Osteocyte (in vitro differentiated cells): ENCODE measurements around the gene PAQR8. TPM values are rescaled to one million over a fixed set of nuclear protein-coding genes. Genes with fewer than 3 reads are reported as not detected.
A peak's percentile ranks its signal among the peaks of the same experiment; 100 is the strongest.

Experiments used
- DNase-seq: peaks from one replicate; pipeline ENCODE4 v3.0.0; 2021; ENCODE audit warnings: mixed read lengths; ENCODE audit not compliant: unreplicated experiment; ENCODE audit errors: extremely low spot score
- H3K27ac Mint-ChIP-seq: one replicate; pipeline ENCODE4 v1.8.0; 2021; ENCODE audit warnings: mild to moderate bottlenecking, mixed read lengths; ENCODE audit not compliant: unreplicated experiment
- H3K27me3 Mint-ChIP-seq: one replicate; pipeline ENCODE4 v1.8.0; 2021; ENCODE audit warnings: mixed read lengths; ENCODE audit not compliant: unreplicated experiment
- H3K36me3 Mint-ChIP-seq: one replicate; pipeline ENCODE4 v1.8.0; 2021; ENCODE audit warnings: mixed read lengths; ENCODE audit not compliant: unreplicated experiment
- H3K4me1 Mint-ChIP-seq: one replicate; pipeline ENCODE4 v1.8.0; 2021; ENCODE audit warnings: mixed read lengths; ENCODE audit not compliant: unreplicated experiment
- H3K4me3 Mint-ChIP-seq: one replicate; pipeline ENCODE4 v1.8.0; 2021; ENCODE audit warnings: mild to moderate bottlenecking, moderate library complexity, mixed read lengths; ENCODE audit not compliant: unreplicated experiment
- H3K9me3 Mint-ChIP-seq: one replicate; pipeline ENCODE4 v1.8.0; 2021; ENCODE audit warnings: mixed read lengths; ENCODE audit not compliant: unreplicated experiment
- CTCF ChIP-seq: fragments of 200-600 bp; sonication (generic); IDR thresholded peaks from 2 replicates; pipeline ENCODE4 v1.5.0; 2021; ENCODE audit warnings: antibody characterized with exemption, mild to moderate bottlenecking, moderate library complexity
- total RNA-seq: library from RNA; stranded (reverse); gene quantifications from 2 replicates; pipeline ENCODE4 v1.2.1, GENCODE V29; 2021

Gene PAQR8
- total RNA-seq, 1 donor from 2014 or later = 13.4 TPM

- TF ChIP-seq CTCF = no peak
- Mint-ChIP-seq H3K27me3 (no peaks in the 10 kb centered on the region), H3K4me1 (peaks cover 11% of the 10 kb centered on the region), H3K27ac (no peak overlapping the region), H3K4me3 (no peak overlapping the region), H3K36me3 (peaks cover 12% of the 10 kb centered on the region), H3K9me3 (no peaks in the 10 kb centered on the region)
- DNase-seq = no peak
These were observed 38.5 kb downstream of the PAQR8 start for GRCh38 chr6:52400313-52401041.

GRCh38 chr6:52403086-52403485 lies 41.1 kb downstream of the PAQR8 start:
- TF ChIP-seq CTCF = no peak
- H3K4me1 Mint-ChIP-seq = peaks cover 9% of the 10 kb centered on the region
- H3K4me3 Mint-ChIP-seq = no peak overlapping the region
- no peaks in the 10 kb centered on the region for H3K9me3 Mint-ChIP-seq
- DNase-seq = no peak
- no peaks in the 10 kb centered on the region for H3K27me3 Mint-ChIP-seq
- H3K27ac Mint-ChIP-seq = no peak overlapping the region
- peaks cover 14% of the 10 kb centered on the region for H3K36me3 Mint-ChIP-seq

- Mint-ChIP-seq H3K4me1 (peaks cover 9% of the 10 kb centered on the region), H3K36me3 (peaks cover 14% of the 10 kb centered on the region), H3K27me3 (no peaks in the 10 kb centered on the region), H3K9me3 (no peaks in the 10 kb centered on the region), H3K4me3 (no peak overlapping the region), H3K27ac (no peak overlapping the region)
- no peak for TF ChIP-seq CTCF
- DNase-seq = no peak
These were observed 41.7 kb downstream of the PAQR8 start for GRCh38 chr6:52403627-52404026.

GRCh38 chr6:52405243-52405642 lies 43.3 kb downstream of the PAQR8 start:
- Mint-ChIP-seq H3K27ac (no peak overlapping the region), H3K4me1 (peaks cover 3% of the 10 kb centered on the region), H3K4me3 (no peak overlapping the region), H3K9me3 (no peaks in the 10 kb centered on the region), H3K27me3 (no peaks in the 10 kb centered on the region), H3K36me3 (peaks cover 14% of the 10 kb centered on the region)
- no peak for TF ChIP-seq CTCF
- DNase-seq = no peak

GRCh38 chr6:52407467-52407866 lies 45.5 kb downstream of the PAQR8 start:
- DNase-seq = no peak
- Mint-ChIP-seq H3K4me1 (peaks cover 24% of the 10 kb centered on the region), H3K4me3 (no peak overlapping the region)

More at GRCh38 chr6:52407467-52407866, 45.5 kb downstream of the PAQR8 start:
- peak; percentile 70 for TF ChIP-seq CTCF
- Mint-ChIP-seq H3K27ac (no peak overlapping the region), H3K27me3 (no peaks in the 10 kb centered on the region), H3K9me3 (no peaks in the 10 kb centered on the region), H3K36me3 (peaks cover 14% of the 10 kb centered on the region)
